ENCODE data around the gene RAB3C. TPM values are rescaled to one million over a fixed set of nuclear protein-coding genes. Genes with fewer than 3 reads are reported as not detected.

RAB3C gene
- total RNA-seq, 4 donors from 2014 or later, result under 0.01 to 1.2 (median 0.41) TPM

- no peak for TF ChIP-seq POLR2A (IDR thresholded peaks at IDR 0.05)
- TF ChIP-seq, protein P1, sequence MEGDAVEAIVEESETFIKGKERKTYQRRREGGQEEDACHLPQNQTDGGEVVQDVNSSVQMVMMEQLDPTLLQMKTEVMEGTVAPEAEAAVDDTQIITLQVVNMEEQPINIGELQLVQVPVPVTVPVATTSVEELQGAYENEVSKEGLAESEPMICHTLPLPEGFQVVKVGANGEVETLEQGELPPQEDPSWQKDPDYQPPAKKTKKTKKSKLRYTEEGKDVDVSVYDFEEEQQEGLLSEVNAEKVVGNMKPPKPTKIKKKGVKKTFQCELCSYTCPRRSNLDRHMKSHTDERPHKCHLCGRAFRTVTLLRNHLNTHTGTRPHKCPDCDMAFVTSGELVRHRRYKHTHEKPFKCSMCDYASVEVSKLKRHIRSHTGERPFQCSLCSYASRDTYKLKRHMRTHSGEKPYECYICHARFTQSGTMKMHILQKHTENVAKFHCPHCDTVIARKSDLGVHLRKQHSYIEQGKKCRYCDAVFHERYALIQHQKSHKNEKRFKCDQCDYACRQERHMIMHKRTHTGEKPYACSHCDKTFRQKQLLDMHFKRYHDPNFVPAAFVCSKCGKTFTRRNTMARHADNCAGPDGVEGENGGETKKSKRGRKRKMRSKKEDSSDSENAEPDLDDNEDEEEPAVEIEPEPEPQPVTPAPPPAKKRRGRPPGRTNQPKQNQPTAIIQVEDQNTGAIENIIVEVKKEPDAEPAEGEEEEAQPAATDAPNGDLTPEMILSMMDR (IDR thresholded peaks at IDR 0.05), result no peak
- no peak overlapping the region for H3K27ac ChIP-seq
- no peaks in the 10 kb centered on the region for H3K4me1 ChIP-seq
- no peaks in the 10 kb centered on the region for H3K27me3 ChIP-seq
- no peak overlapping the region for H3K4me3 ChIP-seq (replicated peaks in 1 of 3)
- intact Hi-C loops (cut with DNase I), result no loop called here
- H3K36me3 ChIP-seq, result no peaks in the 10 kb centered on the region
- DNase-seq, result no peak
- no peaks in the 10 kb centered on the region for H3K9me3 ChIP-seq
- WGBS, 2 donors, result 20 to 31% methylated on average over 1 of the region's 1 CpG
Observed at GRCh38 chr5:58810086-58810485, 227.2 kb downstream of the RAB3C start.

DNA sequence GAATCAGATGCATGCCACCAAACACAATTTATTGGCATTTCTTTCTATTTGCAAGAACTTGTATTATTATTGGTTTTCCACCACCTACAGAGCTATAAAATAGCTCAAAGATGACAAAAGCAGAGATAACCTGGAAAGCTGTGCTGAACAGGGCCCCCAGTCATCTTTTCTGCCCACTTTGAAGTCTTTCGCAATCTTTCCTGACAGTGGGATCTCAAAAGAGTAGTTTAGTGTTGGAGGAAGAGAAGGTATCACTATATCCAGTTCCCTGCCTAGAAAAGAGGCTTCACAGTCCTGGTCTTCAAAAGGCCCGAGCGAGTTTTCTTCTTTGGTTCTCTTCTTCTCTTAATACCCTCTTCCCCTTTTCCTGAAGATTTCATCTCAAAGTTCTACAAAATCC, 231.0 kb downstream of the RAB3C start:
- no peak overlapping the region for H3K4me3 ChIP-seq (replicated peaks in 1 of 3)
- H3K9me3 ChIP-seq, result no peaks in the 10 kb centered on the region
- TF ChIP-seq, protein P1 (IDR thresholded peaks at IDR 0.05), result no peak
- TF ChIP-seq POLR2A (IDR thresholded peaks at IDR 0.05), result no peak
- intact Hi-C loops (cut with DNase I), result no loop called here
- 95 to 97% methylated on average over 3 of the region's 3 CpGs for WGBS, 2 donors
- H3K27me3 ChIP-seq, result no peaks in the 10 kb centered on the region
- no peak for DNase-seq
- no peaks in the 10 kb centered on the region for H3K4me1 ChIP-seq
- no peak overlapping the region for H3K27ac ChIP-seq
- no peaks in the 10 kb centered on the region for H3K36me3 ChIP-seq

GRCh38 chr5:58816181-58816731, 233.4 kb downstream of the RAB3C start:
- H3K9me3 ChIP-seq, result no peaks in the 10 kb centered on the region
- no peak overlapping the region for H3K27ac ChIP-seq
- no peaks in the 10 kb centered on the region for H3K4me1 ChIP-seq
- H3K27me3 ChIP-seq, result no peaks in the 10 kb centered on the region
- no peaks in the 10 kb centered on the region for H3K36me3 ChIP-seq
- WGBS, 2 donors, result 80% methylated on average over 4 of the region's 4 CpGs
- no peak for TF ChIP-seq POLR2A (IDR thresholded peaks at IDR 0.05)
- TF ChIP-seq, protein P1 (IDR thresholded peaks at IDR 0.05), result no peak
- DNase-seq, result no peak
- no peak overlapping the region for H3K4me3 ChIP-seq (replicated peaks in 1 of 3)
- intact Hi-C loops (cut with DNase I), result no loop called here

DNA sequence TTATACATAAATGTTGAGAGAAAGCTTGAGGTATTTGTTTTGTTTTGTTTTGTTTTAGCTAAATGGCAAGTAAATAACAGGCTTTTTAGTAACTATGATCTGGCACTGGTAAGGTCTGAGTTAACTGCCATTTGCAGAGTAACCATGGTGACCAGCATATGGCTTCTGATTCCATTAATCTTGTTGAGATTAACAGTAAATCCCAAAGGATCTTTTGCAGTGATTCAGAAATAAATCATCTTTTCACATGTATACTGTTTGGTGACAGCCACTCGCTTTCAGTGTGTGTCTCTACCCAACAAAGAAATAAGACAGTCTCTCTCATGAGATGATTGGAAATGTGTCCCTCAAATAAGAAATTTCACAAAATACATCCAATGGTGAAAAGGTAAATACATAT, 235.6 kb downstream of the RAB3C start:
- DNase-seq, result no peak
- intact Hi-C loops (cut with DNase I), result no loop called here
- WGBS, 2 donors, result 89 to 100% methylated on average over 1 of the region's 1 CpG
- no peaks in the 10 kb centered on the region for H3K9me3 ChIP-seq
- no peaks in the 10 kb centered on the region for H3K27me3 ChIP-seq
- no peaks in the 10 kb centered on the region for H3K36me3 ChIP-seq
- no peak overlapping the region for H3K4me3 ChIP-seq (replicated peaks in 1 of 3)
- TF ChIP-seq POLR2A (IDR thresholded peaks at IDR 0.05), result no peak
- TF ChIP-seq, protein P1 (IDR thresholded peaks at IDR 0.05), result no peak
- no peak overlapping the region for H3K27ac ChIP-seq
- no peaks in the 10 kb centered on the region for H3K4me1 ChIP-seq

- intact Hi-C loops (cut with DNase I), result no loop called here
- Histone ChIP-seq H3K36me3 (no peaks in the 10 kb centered on the region), H3K27ac (no peak overlapping the region), H3K27me3 (peaks cover 3% of the 10 kb centered on the region), H3K9me3 (no peaks in the 10 kb centered on the region), H3K4me3 (replicated peaks in 1 of 3) (no peak overlapping the region), H3K4me1 (no peaks in the 10 kb centered on the region)
- TF ChIP-seq, protein P1 (IDR thresholded peaks at IDR 0.05), result no peak
- TF ChIP-seq POLR2A (IDR thresholded peaks at IDR 0.05), result no peak
- no peak for DNase-seq
- WGBS, 2 donors, result 82 to 88% methylated on average over 2 of the region's 2 CpGs
Observed at GRCh38 chr5:58825441-58825840, 242.6 kb downstream of the RAB3C start.
